ENCODE measurements around the gene IFT122.

Gene IFT122

DNA sequence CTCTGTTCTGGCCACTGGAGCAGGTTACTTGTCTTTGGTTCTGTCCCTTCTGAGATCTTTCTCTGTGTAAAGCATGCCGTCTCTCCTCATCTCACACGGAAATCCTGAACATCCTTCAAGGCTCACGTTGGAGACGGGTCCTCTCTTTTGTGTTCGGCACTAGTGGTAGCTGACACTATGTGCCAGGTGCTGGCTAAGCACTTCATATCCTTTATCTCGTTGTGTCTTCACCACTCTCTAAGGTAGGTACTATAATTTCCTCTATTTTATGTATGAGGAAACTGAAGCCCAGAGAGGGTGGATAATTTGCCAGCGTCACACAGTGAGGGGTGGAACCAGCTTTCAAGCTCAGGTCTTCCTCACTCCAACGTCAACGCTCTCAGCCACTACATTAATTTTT, 1.2 kb downstream of the IFT122 start:
- DNase-seq (ENCODE audit: low read depth): no peak

DNA sequence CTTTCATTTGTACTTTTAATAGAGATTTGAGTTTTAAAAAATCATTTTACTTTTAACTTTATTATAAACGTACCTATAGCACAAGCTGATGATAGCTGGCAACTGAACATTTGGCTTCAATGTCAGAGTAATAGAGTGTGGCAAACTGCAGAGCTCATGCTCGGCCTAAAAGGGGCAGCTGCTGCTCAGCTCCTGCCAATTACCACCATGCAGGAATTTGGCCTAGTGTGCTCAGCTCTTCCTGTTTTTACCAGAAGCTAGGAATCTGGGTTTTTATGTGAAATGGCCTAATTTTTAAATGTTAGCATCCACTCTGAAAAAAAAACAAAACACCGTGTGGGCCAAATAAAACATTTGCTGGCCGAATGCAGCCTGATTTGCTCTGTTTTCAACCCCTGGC, 1.8 kb downstream of the IFT122 start:
- no peak for DNase-seq (ENCODE audit: low read depth)

DNA sequence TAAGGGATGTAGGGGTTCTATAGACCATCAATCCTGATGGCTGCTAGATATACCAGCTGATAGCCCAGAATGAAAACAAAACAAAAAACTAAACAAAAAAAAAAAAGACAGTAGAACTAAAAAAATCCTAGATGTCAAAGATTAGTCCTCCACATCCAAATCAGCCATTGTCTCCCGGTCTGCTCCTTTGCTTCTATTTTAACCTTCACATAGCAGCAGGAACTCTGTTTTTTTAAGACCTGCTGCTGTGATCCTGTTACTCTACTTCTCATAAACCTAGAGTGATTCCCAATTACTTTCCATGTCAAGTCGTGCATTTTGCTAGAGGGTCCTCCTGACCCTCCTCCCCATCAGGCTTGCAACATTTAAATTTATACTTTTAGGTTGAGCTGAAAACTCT, 2.5 kb downstream of the IFT122 start:
- DNase-seq (ENCODE audit: low read depth): no peak

DNA sequence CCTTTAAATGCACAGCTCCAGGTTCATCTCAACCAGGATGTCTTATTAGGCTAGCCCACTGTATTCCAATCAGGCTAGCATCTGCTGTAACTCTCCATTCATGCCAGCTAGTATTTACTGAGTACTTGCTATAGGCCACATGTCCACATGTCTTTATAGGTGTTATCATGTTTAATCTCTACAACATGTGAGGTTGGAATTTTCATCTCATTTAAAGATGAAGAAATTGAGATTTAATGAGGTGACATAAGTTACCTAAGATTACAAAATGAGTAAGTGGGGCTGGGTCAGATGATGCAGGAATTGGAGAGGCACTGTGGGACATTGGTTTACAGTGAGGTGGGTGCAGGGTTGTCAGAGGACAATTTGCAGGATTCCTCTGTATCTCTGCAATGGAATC, 2.9 kb downstream of the IFT122 start:
- no peak for DNase-seq (ENCODE audit: low read depth)

DNA sequence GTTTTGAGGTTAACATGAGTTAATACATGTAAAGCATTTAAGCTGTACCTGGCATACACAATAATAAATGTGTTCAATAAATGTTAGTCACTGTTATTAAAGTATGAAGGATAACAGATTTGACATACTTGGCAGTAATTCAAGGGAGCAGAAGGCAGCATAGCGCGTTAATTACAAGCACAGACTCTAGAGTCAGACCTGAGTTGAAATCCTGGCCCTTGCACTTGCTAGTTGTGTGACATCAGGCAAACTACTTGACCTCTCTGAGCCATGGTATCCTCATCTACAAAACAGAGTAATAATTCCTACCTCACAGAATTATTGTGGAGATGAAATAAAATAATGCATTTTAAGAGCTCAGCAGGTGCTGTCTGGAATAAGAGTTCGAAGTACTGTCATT, 5.4 kb downstream of the IFT122 start:
- DNase-seq (ENCODE audit: low read depth): no peak

DNA sequence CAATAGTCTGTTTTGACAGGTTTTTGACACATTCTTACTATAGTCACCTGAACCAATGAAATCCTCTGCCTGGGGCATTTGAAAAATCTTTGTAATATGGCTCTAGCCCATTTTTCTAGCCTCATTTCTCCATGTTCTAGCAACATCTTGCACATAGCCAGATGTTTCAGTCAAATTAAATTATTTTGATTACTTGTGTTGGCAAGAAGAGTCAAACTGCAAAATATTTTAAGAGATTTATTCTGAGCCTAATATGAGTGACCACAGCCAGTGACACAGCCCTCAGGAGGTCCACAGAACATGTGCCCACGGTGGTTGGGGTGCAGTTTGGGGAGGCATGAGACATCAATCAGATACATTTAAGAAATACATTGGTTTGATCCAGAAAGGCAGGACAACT, 6.9 kb downstream of the IFT122 start:
- no peak for DNase-seq (ENCODE audit: low read depth)

DNA sequence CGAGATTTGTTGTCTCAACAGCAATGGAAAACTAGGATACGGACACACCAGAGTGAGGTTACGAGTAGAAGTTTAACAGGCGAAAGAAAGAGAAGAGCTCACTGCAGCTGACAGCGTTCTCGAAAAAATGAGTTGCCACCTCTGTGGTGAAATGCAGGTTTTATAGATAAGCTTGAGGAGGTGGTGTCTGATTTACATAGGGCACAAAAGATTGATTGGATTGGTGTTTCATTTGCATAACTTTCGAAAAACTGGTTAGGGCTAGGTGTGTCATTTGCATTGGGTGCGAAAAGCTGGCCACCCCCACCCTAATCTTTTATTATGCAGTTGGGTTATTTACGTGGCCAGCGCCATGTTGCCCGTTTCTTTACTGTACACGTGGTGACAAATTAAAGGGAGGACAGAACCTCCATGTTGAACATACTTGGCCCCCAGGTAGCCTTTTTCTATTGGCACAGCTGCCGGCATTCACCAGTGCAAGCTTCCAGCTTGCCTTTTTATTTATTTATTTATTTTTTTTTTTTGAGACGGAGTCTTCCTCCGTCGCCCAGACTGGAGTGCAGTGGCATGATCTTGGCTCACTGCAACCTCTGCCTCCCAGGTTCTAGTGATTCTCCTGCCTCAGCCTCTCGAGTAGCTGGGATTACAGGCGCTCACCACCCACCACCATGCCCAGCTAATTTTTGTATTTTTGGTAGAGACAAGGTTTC, 8.3 kb downstream of the IFT122 start:
- DNase-seq (ENCODE audit: low read depth): no peak

DNA sequence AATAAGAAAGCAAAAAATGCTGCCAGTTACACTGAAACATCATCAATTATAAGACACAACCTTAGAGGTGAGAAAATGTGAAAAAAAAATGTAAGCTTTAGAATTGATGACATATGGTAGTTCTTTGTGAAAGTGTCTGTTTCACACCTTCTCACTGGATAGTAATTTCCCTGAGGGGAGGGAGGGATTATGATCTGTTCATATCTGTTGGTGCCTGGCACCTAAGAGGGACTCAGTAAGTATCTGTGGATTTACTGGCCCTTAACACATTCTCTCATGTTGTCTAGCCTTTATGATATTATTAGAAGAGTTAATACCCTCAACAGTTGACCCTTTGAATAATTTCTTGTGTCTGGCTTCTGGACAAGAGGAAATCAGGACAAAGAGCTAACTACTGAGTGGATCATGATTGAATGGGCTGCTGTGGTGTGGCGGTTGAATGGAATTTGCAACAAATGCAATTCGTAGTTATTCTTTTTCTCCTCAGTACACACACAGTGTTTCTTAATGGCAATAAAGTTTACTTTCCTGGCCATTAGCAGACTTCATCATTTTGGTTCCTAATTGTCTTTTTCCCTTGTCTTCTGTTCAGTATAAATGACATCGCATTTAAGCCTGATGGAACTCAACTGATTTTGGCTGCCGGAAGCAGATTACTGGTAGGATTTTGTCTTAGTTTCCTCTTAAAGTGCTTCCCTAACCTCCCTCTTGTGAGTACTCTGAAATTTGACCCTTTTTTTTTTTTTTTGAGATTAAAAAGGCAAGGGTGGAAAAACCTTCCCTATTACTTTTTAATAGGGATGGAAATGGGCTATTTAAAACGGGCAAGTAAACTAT, 9.5 kb downstream of the IFT122 start:
- DNase-seq (ENCODE audit: low read depth): no peak

DNA sequence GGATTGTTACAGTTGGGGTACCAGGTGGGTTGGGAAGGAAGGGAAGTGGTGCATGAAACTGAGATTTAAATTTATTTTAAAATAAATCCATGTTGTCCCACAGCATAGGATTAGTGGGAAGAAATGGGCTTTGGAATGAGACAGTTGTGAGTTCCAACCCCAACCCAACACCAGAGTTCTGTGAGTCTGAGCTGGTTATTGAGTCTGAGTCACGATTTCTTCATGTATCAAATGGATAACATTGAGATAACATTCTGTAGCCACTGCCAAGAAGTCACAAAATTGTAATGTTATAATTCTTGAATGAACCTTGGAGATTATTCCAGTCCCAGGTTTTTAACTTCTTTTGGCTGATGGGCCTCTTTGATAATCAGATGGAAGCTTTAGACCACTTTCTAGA, 13.7 kb downstream of the IFT122 start:
- no peak for DNase-seq (ENCODE audit: low read depth)

DNA sequence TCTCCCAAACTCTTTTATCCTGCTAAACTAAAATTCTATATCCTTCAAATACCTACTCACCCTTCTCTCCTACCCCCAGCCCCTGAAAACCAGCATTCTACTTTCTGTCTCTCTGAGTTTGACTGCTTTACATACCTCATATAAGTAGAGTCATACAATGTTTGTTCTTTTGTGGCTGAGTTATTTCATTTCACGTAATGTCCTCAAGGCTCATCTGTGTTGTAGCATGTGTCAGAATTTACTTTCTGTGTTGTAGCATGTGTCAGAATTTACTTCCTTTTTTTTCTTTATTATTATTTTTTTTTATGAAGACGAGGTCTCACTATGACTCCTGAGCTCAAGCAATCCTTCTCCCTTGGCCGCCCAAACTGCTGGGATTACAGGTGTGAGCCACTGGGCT, 20.1 kb downstream of the IFT122 start:
- DNase-seq (ENCODE audit: low read depth): no peak

DNA sequence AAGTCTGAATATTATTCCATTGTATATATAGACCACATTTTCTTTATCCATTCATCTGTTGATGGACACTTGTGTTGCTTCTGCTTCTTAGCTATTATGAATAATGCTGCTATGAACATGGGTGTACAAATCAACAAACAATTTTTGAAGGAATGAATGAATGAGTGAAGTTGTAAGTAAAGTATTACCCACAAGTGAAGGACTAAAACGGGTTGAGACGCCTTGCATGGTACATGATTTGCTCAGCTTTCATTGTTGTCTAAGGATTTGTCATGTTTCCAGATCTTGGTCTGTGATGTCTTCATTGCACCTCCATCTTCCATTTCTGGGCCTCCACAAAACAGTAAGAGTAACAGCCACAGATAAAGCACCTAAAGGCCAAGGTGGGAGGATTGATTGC, 20.5 kb downstream of the IFT122 start:
- no peak for DNase-seq (ENCODE audit: low read depth)

DNA sequence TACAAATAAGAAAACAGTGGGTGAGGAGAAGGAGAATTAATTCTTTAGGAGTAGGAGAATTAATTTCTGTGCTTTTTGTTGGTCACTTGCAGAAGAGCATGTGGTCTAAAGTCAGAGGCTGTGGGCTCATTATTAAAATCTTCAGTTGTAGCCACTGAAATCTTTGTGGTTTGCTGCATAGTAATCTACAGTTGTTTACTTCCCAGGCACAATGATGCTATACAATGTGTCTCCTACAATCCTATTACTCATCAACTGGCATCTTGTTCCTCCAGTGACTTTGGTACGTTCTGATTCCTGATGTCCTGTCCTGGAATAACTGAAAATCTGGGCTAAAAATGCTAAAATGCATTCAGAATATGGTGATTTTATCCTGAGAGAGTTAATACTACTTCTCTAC, 21.0 kb downstream of the IFT122 start:
- no peak for DNase-seq (ENCODE audit: low read depth)

DNA sequence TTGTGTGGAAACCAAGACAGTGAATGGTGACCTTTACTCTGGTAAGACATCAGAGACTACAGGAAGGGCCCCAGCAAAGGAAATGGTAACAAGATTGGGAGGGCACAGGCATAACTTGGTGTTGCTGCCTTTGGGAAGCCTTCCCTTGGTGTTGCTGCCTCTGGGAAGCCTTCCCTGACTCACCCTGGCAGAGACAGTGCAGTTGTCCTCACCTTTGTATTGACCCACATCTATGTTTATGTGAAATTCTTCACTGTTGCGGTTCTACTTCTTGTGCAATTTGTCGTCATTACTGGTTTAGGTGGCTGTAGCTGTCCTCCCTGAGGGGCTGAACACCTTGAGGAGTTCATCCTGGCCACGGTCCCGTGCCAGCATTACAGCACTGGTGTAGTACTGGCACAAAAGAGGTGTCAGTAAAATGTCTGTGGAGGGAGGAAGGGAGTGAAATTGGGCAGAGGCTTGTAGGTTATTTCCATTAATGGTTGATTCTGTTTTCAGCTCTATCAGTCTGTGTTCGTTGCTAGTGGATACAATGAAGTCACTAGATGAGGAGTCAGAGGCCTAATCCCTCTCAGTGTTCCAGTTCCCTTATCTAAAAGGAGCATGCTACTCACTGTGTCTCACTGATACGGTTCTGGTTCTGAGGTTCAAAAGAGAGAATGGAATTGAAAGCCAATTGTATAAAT, 21.6 kb downstream of the IFT122 start:
- DNase-seq (ENCODE audit: low read depth): no peak

DNA sequence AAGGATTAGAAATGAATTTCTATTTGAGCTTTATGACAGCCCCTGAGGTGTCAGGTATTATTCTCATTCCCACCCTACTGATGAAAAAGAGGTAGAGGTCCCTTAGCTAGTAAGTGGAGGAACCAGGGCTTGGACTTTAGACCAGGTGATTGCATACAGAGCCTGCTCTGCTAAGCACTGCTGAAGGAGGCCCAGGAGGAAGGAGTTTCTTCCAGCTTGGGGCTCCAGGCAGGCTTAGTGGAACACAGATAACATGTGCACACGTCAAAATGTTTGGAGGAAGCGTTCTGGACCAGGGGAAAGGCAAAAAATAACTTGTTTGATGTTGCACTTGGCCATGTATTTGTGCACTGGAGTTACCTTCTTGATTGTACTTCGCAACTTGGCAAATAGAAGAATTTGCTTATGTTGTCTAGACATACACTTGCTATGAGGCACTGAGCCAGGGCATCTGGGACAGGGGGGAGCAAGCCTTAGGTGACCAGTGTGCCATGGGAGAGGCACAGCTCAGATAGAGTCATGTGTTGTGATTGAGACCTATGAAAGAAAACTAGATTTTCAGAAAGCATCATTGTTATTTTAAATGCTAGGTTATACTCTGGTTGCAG, 22.4 kb downstream of the IFT122 start:
- no peak for DNase-seq (ENCODE audit: low read depth)

DNA sequence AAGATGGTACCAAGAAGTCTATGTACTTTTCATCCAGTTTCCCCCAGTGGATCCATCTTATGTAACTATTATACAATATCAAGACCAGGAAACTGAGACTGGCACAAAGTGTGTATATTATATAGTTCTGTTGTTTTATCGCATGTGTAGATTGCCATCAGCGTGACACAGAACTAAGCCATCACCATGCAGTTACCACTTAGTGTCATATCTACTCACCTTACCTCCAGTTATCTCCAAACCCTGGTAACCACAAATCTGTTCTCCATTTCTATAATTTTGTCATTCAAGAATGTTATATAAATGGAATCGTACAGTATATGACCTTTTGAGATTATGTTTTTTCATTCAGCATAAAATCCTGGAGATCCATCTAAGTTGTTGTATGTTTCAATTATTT, 23.1 kb downstream of the IFT122 start:
- DNase-seq (ENCODE audit: low read depth): no peak

DNA sequence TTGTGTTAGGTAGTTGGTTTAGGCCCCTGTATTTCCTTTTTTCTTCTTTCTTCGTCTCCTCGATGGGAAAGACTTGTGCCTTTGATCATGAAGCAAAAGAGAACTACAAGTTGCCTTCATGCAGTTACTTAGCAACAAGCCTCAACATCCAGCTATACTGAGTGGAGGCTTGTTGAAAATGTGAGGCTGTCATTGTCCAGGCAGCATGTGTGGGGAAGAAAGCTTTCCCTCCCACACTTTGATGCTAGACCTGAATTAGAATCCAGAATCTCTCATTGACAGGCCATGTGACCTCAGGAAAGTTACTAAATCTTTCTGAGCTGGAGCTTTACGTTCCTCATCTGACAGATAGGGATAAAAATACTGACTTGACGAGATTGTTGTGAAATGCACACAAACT, 23.7 kb downstream of the IFT122 start:
- DNase-seq (ENCODE audit: low read depth): no peak

DNA sequence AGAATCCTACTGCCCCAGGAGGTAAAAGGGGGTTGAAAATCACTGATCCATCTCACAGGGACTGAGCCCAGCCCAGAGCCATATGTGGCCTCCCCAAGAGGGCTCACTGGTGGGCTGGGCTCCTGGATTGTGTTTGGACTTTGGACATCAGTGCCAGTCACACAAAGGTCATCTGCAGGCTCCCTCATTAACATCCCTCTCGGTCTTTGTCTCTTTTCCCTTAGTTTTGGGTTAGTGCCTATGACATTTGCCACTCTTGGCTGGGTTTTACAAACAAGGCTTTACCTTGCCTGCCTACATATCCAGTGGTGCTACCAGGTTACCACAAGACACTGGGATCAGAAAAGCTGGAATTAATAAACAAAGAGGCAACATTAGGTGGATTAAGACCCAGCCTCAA, 27.9 kb downstream of the IFT122 start:
- DNase-seq (ENCODE audit: low read depth): no peak

DNA sequence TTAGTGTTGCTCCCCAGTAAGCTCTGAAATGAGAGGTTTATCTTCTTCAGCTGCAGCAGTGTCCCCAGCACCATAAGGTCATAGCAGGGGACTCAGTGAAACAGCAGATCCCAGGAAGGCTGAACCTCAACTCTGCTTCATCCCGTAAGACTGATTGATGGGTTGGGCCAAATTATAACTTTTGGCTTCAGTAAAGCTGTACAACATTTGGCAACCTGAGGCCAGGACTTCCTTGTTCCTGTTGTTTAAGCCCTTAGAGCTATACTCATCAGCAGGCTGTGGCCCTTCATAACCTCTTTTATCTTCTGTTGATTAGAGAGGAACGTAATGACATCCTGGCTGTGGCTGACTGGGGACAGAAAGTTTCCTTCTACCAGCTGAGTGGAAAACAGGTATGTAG, 29.0 kb downstream of the IFT122 start:
- DNase-seq (ENCODE audit: low read depth): no peak

DNA sequence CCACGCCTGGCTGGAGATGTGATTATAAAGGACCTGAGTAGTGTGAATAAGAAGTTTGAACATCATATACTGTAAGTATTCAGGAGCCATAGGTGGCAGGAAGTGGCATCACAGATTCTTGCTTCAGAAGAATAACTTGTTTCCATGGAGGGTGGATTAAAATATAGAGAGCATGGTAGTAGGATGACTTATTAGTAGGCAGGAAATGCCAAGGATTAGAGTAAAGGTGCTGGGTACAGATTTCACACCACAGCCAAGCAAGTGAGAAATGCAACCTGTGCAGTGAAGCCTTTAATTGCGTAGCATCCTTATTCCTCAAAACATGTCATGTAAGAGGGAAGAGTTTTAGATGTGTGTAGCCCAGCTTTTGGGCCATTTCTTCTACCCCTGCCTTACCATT, 30.8 kb downstream of the IFT122 start:
- DNase-seq (ENCODE audit: low read depth): no peak

DNA sequence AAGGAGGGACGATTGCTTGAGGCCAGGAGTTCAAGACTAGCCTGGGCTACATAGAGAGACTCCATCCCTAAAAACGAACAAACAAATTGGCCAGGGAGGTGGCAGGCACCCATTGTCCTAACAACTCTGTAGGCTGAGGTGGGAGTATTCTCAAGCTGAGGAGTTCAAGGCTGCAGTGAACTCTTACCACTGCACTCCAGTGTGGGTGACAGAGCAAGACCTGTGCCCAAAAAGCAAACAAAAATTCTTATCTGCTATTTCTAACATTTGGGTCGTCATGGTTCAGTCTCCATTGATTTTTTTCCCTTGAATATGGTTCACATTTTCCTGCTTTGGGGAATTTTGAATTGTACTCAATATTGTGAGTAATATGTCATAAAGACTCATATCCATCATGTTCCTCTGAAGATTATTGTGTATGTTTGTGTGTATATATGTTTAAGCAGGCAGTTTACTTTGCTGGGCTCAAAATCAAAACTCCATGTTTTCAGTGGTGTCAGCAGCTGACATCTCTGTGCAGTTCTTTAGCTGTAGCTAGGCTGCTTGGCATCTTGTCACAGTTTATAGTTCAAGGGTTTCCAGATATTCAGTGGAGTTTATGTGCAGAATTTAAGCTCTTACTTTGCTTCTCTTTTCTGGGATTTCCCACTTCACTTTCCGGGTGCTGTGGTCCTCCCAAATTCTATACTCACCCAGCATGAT, 33.2 kb downstream of the IFT122 start:
- DNase-seq (ENCODE audit: low read depth): no peak

DNA sequence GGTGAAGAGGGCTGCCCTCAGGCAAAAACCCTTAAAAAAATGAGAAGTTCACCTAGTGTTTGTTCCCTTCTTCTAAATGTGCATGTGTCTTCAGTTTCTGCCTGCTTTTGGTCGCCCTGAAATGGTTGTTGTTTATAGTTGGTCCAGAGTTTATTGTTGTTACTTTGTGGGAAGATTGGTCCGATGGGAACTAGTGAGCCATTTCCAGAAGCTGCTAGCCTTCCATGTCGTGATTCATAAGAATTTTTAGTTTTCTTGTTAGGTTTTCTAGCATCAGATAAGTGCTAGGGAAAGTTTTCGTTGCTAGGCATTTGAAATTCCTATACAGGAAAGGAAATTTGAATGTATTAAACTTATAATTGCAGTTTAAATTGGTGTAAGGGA, 33.7 kb downstream of the IFT122 start:
- DNase-seq (ENCODE audit: low read depth): no peak

Data from activated T-helper 1 cell treated with Interleukin-2 at 50 U/mL for 16 hours (primary cell).